Activated gamma-delta T cell treated with anti-CD3 and anti-CD28 coated beads, Interleukin-2, amount 50 U/mL, for 16 hours (primary cell): ENCODE measurements around the gene BCO1.

Source experiments
- DNase-seq: peaks from one replicate; pipeline ENCODE4 v3.0.0-alpha.2; 2020; ENCODE audit warnings: low read depth

BCO1 gene

GRCh38 chr16:81232740-81233367 lies 5.6 kb upstream of the BCO1 start:
- no peak for DNase-seq

GRCh38 chr16:81237282-81237681 lies 1.2 kb upstream of the BCO1 start:
- no peak for DNase-seq

- no peak for DNase-seq
Measured at GRCh38 chr16:81237942-81238295, 570 bp upstream of the BCO1 start.

GRCh38 chr16:81239367-81240121 lies 1.1 kb downstream of the BCO1 start:
- no peak for DNase-seq

DNA sequence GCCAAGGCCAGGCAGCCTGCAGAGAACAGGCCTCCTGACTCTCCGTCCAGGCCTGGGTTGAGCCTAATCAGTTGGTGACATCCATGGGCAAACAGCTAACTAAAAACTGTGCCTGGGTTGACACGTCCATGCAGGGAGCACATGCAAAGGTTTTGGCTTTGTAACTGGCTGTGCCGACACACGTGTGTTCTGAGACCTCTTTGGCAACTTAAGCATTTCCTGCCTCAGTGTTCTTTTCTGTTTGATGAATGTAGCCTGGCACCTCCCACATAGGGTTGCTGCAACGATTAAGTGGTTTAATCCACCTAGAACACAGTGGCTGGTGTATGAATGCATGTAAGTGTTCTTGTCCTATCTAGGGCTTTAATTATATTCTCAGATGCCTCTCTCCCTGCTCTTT lies 3.2 kb downstream of the BCO1 start:
- DNase-seq: no peak

- DNase-seq: no peak
Measured at GRCh38 chr16:81242977-81243618, 4.6 kb downstream of the BCO1 start.

DNA sequence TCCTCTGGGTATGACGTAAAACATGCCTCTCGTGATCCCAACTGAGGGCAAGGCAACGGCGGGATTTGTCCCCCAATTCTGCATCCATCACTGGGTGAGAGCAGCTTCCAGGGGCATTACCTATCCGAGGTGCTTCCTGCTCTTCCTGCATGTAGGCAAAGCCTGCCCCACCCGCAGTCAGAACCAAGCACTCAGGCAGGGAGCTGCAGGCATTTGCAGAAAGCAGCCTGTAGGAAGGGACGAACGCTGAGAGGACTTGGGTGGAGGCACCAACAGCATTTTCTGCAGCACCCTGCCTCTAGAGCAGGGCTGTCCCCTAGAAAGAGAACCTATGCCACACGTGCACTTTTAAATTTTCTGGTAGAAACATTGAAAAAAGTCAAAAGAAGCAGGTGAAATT lies 5.5 kb downstream of the BCO1 start:
- DNase-seq: no peak

- DNase-seq: no peak
Measured at GRCh38 chr16:81251871-81252270, 13.4 kb downstream of the BCO1 start.

GRCh38 chr16:81253141-81253540 lies 14.7 kb downstream of the BCO1 start:
- no peak for DNase-seq

GRCh38 chr16:81254922-81255526 lies 16.5 kb downstream of the BCO1 start:
- DNase-seq: no peak

- DNase-seq: no peak
Measured at GRCh38 chr16:81259916-81260315, 21.4 kb downstream of the BCO1 start.

GRCh38 chr16:81261049-81261648 lies 22.7 kb downstream of the BCO1 start:
- DNase-seq: peak; percentile 3

DNA sequence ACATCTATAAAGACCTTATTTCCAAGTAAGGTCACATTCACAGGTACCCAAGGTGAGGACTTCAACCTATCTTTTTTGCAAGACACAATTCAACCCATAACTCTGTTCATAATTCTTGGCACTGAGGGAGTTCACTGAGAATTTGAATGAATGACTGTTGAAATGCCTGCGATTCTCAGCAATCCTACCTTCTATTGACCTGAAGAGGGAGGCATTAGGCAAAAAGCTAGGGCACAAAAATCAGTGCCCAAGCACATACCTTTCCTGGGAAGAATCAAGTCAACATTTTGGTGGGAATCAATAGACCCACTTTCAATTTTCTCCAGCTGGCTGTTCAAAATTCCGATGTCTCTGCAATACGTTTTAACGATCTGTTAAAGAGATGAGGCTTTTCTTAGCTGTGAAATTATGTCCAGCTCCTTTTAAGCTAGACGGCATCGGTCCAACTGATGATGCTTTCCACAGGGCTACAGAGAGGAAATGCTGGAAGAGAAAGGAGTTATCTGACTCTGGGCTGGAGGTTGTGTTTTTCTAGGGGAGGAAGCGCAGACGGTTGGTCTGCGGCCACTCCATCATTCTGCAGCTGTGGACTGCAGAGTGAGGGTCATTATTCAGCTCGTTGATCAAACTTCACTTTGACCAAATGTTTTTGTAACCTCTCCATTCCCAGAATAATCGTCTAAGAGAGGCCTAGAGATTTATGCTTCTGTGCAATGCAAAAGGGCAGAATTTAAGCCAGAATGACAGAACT lies 25.2 kb downstream of the BCO1 start:
- DNase-seq: no peak

DNA sequence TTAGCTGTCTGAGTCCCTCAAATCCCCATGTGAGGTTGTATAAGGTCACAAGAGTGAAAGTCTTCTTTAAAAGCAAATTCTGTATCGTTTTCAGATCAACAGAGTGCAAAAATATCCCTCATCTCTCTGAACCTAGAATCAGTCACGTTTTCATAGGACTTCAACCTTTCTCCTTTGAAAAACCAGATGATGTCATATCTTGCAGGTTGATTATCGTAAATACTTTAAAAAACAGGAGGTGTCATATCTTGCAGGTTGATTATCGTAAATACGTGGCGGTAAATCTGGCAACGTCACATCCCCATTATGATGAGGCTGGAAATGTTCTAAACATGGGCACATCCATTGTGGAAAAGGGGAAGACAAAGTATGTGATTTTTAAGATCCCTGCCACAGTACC lies 25.9 kb downstream of the BCO1 start:
- DNase-seq: no peak

- no peak for DNase-seq
Measured at GRCh38 chr16:81265052-81265451, 26.6 kb downstream of the BCO1 start.

DNA sequence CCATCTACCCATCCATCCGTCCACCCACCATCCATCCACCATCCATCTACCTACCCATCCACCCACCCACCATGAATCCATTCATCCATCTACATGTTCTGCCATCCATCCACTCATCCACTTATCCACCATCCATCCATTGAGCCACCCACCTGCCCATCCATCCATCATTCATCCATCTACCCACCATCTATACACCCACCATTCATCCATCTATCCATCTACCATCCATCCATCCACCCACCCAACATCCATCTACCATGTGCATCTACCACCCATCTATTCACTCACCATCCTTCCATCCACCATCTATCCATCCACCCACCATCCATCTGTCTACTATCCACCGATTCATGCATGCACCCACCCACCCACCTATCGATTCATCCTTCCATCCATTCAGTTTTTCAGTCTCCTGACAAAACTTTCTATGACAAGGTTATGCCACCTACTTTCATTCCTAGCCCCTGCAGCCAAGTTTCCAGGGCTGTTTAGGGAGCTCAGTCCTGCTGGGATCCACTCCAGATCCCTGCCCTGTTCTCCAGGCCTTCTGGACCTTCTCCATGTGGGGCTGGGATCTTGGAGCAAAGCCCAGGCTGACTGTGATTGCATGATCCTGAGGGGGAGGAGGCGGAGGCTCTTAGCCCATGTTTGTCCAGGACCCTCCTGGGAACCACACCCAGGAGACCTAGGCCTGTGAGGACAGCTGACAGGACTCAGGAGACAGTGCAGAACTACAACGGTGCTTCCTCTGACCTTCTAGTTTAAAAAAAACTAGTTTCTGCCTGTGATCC lies 27.4 kb downstream of the BCO1 start:
- no peak for DNase-seq

- DNase-seq: no peak
Measured at GRCh38 chr16:81266680-81267095, 28.2 kb downstream of the BCO1 start.

DNA sequence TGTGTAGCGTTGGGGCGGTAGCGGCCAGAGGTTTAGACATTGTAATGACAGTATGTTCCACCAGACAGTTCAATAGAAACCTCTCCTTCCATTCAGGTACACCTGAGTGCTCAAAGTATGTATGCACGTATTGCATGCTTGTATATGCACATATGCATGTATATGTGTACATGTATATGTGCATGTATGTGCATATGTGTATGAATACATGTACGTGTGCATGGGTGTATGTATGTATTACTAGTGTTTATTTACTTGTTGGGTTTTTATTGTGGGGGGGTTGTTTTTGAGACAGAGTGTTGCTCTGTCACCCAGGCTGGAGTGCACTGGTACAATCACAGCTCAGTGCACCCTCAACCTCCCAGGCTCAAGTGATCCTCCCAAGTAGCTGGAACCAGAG lies 30.0 kb downstream of the BCO1 start:
- DNase-seq: no peak

DNA sequence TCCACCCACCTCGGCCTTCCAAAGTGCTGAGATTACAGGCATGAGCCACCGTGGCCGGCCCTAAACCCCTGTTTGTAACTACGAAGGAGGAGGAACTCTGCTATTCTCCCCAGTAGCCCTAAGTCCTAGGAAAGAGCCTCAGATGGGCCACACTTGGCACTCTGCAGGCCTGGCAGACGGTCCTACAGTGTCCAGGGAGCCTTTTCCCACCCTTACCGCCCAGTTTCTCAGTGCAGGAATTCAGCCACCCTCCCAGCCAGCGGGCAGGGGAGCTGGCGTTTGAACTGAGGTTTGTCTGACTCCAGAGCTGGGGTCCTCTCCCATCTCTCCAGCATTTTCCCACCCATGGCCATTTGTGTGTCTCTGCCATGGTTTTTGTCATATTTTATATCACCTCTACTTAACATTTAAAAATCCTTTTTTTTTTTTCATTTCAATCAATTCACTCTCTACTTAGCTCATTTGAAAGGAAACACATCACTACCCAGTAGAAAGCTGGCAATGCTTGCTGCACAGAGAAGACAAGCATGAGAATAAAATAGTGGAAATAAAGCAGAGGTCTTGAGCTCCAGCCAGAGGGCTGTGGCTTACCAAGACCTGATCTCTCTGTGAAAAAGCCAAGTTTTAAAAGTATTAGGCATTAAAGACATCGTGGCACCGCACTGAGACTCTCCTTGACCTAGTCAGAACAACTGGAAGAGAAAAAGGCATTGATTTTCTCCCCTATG lies 34.9 kb downstream of the BCO1 start:
- no peak for DNase-seq

DNA sequence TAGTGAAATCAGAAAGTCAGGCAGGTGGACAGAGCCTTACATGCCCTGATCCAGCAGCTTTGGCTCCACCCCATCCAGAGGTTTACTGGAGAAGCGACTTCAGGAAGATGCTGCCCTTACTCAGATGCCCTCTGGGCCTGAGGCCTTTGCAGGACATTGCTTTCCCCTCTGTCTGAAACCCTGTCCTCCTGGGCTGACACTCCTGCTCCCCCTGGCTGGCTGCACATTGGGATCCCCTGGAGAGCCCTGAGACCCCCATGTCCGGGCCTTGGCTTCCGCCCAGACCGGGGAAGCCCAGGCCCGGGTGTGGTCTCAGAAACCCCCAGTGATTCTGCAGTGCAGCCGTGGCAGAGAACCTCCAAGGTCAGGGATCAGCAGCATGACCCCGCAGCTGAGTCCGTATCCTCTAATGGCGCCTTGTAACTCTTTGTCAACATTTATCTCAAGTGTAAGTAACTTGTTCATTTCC lies 36.6 kb downstream of the BCO1 start:
- no peak for DNase-seq
